Natural killer cell treated with Interleukin-12 subunit alpha and Interleukin-12 subunit beta and Interleukin-15 and Interleukin-18, amount 100 ng/mL, for 72 hours (primary cell): Measurements from ENCODE around the gene CBS. TPM values are rescaled to one million over a fixed set of nuclear protein-coding genes. Genes with fewer than 3 reads are reported as not detected.

ENCODE experiments used
- ATAC-seq, 2 donors: fragments of 150-1000 bp; cut with Tn5 transposase in 1 of 2; sonication (Bioruptor Pico), chemical (Tn5 transposase) in 1 of 2; 2 replicates each; pipeline ENCODE4 v1.10.0; 2021
- DNase-seq: peaks from one replicate; pipeline ENCODE4 v3.0.0; 2022; ENCODE audit warnings: low spot score
- H3K27ac Mint-ChIP-seq, 2 donors: 1 replicate in 1 of 2; 2 replicates in 1 of 2; pipeline ENCODE4 v1.8.0; 2022; ENCODE audit warnings: mixed read lengths in 2 of 2, mild to moderate bottlenecking in 1 of 2, moderate library complexity in 1 of 2
- H3K27me3 Mint-ChIP-seq, 2 donors: 1 replicate in 1 of 2; 2 replicates in 1 of 2; pipeline ENCODE4 v1.8.0; 2022; ENCODE audit warnings: mixed read lengths in 2 of 2
- H3K36me3 Mint-ChIP-seq: one replicate; pipeline ENCODE4 v1.8.0; 2022; ENCODE audit warnings: mixed read lengths
- H3K4me1 Mint-ChIP-seq, 2 donors: 1 replicate in 1 of 2; 2 replicates in 1 of 2; pipeline ENCODE4 v1.8.0; 2022; ENCODE audit warnings: low read depth in 2 of 2, mixed read lengths in 2 of 2, mild to moderate bottlenecking in 1 of 2
- H3K4me3 Mint-ChIP-seq: one replicate; pipeline ENCODE4 v1.8.0; 2022; ENCODE audit warnings: mixed read lengths
- H3K9me3 Mint-ChIP-seq: 2 replicates; pipeline ENCODE4 v1.8.0; 2022; ENCODE audit warnings: mixed read lengths
- total RNA-seq, 2 donors: library from RNA; stranded (reverse); gene quantifications; one replicate each; pipeline ENCODE4 v1.2.3, GENCODE V29; 2022

CBS gene
- total RNA-seq, 2 donors from 2014 or later = 4.7 to 6.8 TPM

- H3K36me3 Mint-ChIP-seq = peaks cover 4% of the 10 kb centered on the region
- no peak overlapping the region for H3K27ac Mint-ChIP-seq
- ATAC-seq (no peak), DNase-seq (no peak)
- no peaks in the 10 kb centered on the region for H3K9me3 Mint-ChIP-seq
- peaks cover 0 to 13% of the 10 kb centered on the region in 2 donors for H3K4me1 Mint-ChIP-seq
- H3K27me3 Mint-ChIP-seq = no peaks in the 10 kb centered on the region
- no peak overlapping the region for H3K4me3 Mint-ChIP-seq
Observed at GRCh38 chr21:43005635-43006034, 70.0 kb downstream of the CBS start.

DNA sequence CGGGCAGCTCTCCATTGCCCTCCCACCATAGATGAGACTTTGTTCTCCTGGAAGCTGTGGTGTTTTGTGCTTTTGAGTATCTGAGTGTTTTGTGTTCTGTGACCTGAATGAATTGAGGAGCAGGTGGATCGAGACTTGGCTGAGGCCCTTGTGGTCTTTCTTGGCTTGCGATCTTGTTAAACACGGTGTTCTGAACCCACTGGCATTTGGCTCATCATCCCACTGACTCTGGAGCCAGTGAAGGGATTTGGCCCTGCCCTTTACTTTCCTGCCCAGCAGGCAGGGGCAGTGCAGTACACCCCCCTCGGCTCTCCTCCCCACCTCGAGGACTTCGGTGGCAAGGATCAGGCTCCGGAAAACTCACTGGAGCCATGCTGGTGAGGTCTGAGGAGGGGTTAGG is 70.7 kb downstream of the CBS start:
- Mint-ChIP-seq H3K36me3 (peaks cover 8% of the 10 kb centered on the region), H3K4me3 (no peak overlapping the region), H3K4me1 (peaks cover 0 to 15% of the 10 kb centered on the region in 2 donors), H3K9me3 (peaks cover 4% of the 10 kb centered on the region), H3K27me3 (no peaks in the 10 kb centered on the region), H3K27ac (no peak overlapping the region)
- DNase-seq (no peak), ATAC-seq (no peak)

Other genes with a start within 250 kb of the CBS start
- 100 to 1,000 TPM in 1 of 2 donors, 10 to 100 TPM in 1; 28.5 to 112 TPM for gene WDR4, start 196.3 kb downstream of the CBS start, total RNA-seq
- gene NDUFV3, start 182.5 kb downstream of the CBS start, total RNA-seq = 10 to 100 TPM; 32.9 to 54.0 TPM
- not detected for gene ERVH48-1, start 150.2 kb downstream of the CBS start, total RNA-seq
- gene PKNOX1, start 101.3 kb downstream of the CBS start, total RNA-seq = 10 to 100 TPM; 26.0 to 33.8 TPM
- gene U2AF1, start 31.7 kb upstream of the CBS start, total RNA-seq = 10 to 100 TPM; 69.5 to 95.2 TPM
- not detected for gene CRYAA, start 93.2 kb upstream of the CBS start, total RNA-seq